ENCODE data around the gene SS18L1.

GRCh38 chr20:62196286-62196685, 52.7 kb downstream of the SS18L1 start:
- TF ChIP-seq POLR2A (IDR thresholded peaks at IDR 0.05) (no peak), CTCF (IDR thresholded peaks at IDR 0.05) (no peak), EP300 (IDR thresholded peaks at IDR 0.05) (no peak), POLR2AphosphoS5 (IDR thresholded peaks at IDR 0.05) (no peak)
